ENCODE results near the gene TTC34.

TTC34 gene

GRCh38 chr1:2801535-2802291 is at the start of gene TTC34:
Gene TTC34, minus strand, starts transcription at chr1:2801693. Its CDS starts 866 bp downstream, at chr1:2800827.
- peak in 1 of 2 donors; percentile 9 for DNase-seq (ENCODE audit: low read depth in 2 of 2)

GRCh38 chr1:2850502-2850901 is 49.0 kb upstream of the TTC34 start:
- DNase-seq (ENCODE audit: low read depth in 2 of 2), result no peak

- no peak for DNase-seq (ENCODE audit: low read depth in 2 of 2)
Observed at GRCh38 chr1:2848006-2848670, 46.6 kb upstream of the TTC34 start.

GRCh38 chr1:2847086-2847985 is 45.8 kb upstream of the TTC34 start:
- no peak for DNase-seq (ENCODE audit: low read depth in 2 of 2)

- DNase-seq (ENCODE audit: low read depth in 2 of 2), result no peak
Observed at GRCh38 chr1:2845869-2846268, 44.4 kb upstream of the TTC34 start.

- peak; percentile 27 to 48 for DNase-seq (ENCODE audit: low read depth in 2 of 2)
Observed at GRCh38 chr1:2840036-2840809, 38.7 kb upstream of the TTC34 start.

- DNase-seq (ENCODE audit: low read depth in 2 of 2), result no peak
Observed at GRCh38 chr1:2837823-2838222, 36.3 kb upstream of the TTC34 start.

- no peak for DNase-seq (ENCODE audit: low read depth in 2 of 2)
Observed at GRCh38 chr1:2837316-2837715, 35.8 kb upstream of the TTC34 start.

GRCh38 chr1:2836333-2836970 is 35.0 kb upstream of the TTC34 start:
- DNase-seq (ENCODE audit: low read depth in 2 of 2), result no peak

GRCh38 chr1:2835650-2836159 is 34.2 kb upstream of the TTC34 start:
- no peak for DNase-seq (ENCODE audit: low read depth in 2 of 2)

- DNase-seq (ENCODE audit: low read depth in 2 of 2), result no peak
Observed at GRCh38 chr1:2834741-2835564, 33.5 kb upstream of the TTC34 start.

- DNase-seq (ENCODE audit: low read depth in 2 of 2), result no peak
Observed at GRCh38 chr1:2834146-2834475, 32.6 kb upstream of the TTC34 start.

- DNase-seq (ENCODE audit: low read depth in 2 of 2), result no peak
Observed at GRCh38 chr1:2833454-2834145, 32.1 kb upstream of the TTC34 start.

- DNase-seq (ENCODE audit: low read depth in 2 of 2), result no peak
Observed at GRCh38 chr1:2832506-2833453, 31.3 kb upstream of the TTC34 start.

- DNase-seq (ENCODE audit: low read depth in 2 of 2), result no peak
Observed at GRCh38 chr1:2831596-2832212, 30.2 kb upstream of the TTC34 start.

- DNase-seq (ENCODE audit: low read depth in 2 of 2), result no peak
Observed at GRCh38 chr1:2830761-2831425, 29.4 kb upstream of the TTC34 start.

Data from stimulated activated CD8-positive, alpha-beta memory T cell treated with anti-CD3 and anti-CD28 coated beads, Interleukin-2, amount 100 ng/mL, for 1 hour (primary cell).